Peyer's patch (tissue), 4 donors: ENCODE measurements around the gene RARG. TPM values are rescaled to one million over a fixed set of nuclear protein-coding genes. Genes with fewer than 3 reads are reported as not detected.
A peak's percentile ranks its signal among the peaks of the same experiment; 100 is the strongest.

Experiments used
- DNase-seq, 3 donors: peaks; one replicate each; pipeline ENCODE4 v3.0.0-alpha.2; 2017 to 2019
- H3K27ac ChIP-seq, 4 donors: fragments of 200-600 bp; sonication (generic); one replicate each; pipeline ENCODE4 v1.5.1; 2016 to 2019
- H3K27me3 ChIP-seq, 2 donors: fragments of 200-600 bp; sonication (generic); one replicate each; pipeline ENCODE4 v1.5.1; 2019
- H3K36me3 ChIP-seq, 3 donors: fragments of 200-600 bp; sonication (generic); one replicate each; pipeline ENCODE4 v1.5.1; 2016 to 2019
- H3K4me1 ChIP-seq, 4 donors: fragments of 200-600 bp; sonication (generic); one replicate each; pipeline ENCODE4 v1.5.1; 2016 to 2019
- H3K4me3 ChIP-seq, 4 donors: fragments of 200-600 bp; sonication (generic); 1 replicate in 3 of 4; 2 replicates in 1 of 4; pipeline ENCODE4 v1.5.1; 2016 to 2019; ENCODE audit warnings: mild to moderate bottlenecking in 1 of 4
- H3K9me3 ChIP-seq, 4 donors: fragments of 200-600 bp; sonication (generic); one replicate each; pipeline ENCODE4 v1.5.1; 2016 to 2019; ENCODE audit warnings: mild to moderate bottlenecking in 1 of 4
- CTCF ChIP-seq, 6 experiments: fragments of 450-650 bp in 4 of 6; fragments of 200-600 bp in 2 of 6; sonication (generic) in 1 of 6; IDR thresholded peaks; one replicate each; pipeline ENCODE4 v1.5.1; 2017 to 2019; ENCODE audit warnings: antibody characterized with exemption in 6 of 6, mild to moderate bottlenecking in 3 of 6, moderate library complexity in 1 of 6
- POLR2A ChIP-seq, 2 donors: fragments of 450-650 bp; IDR thresholded peaks; one replicate each; pipeline ENCODE4 v1.5.1; 2017; ENCODE audit warnings: antibody characterized with exemption in 2 of 2, mild to moderate bottlenecking in 2 of 2, moderate library complexity in 2 of 2
- total RNA-seq, 4 donors: library from RNA; depleted of rRNA; stranded (reverse); fragments of >200 nt; gene quantifications; one replicate each; pipeline ENCODE4 v1.1.0, GENCODE V29; 2016

RARG gene
- total RNA-seq, 4 donors from 2014 or later, result 1.9 to 10.7 (median 5.7) TPM

GRCh38 chr12:53239643-53240258 lies 7.7 kb upstream of the RARG start:
- DNase-seq, result no peak
- Histone ChIP-seq H3K27me3 (no peaks in the 10 kb centered on the region), H3K9me3 (no peaks in the 10 kb centered on the region), H3K4me3 (no peak overlapping the region), H3K4me1 (no peaks in the 10 kb centered on the region), H3K36me3 (no peaks in the 10 kb centered on the region), H3K27ac (no peak overlapping the region)
- TF ChIP-seq CTCF (IDR thresholded peaks at IDR 0.05) (no peak), POLR2A (IDR thresholded peaks at IDR 0.05) (no peak)

- Histone ChIP-seq H3K27me3 (no peaks in the 10 kb centered on the region), H3K4me3 (no peak overlapping the region), H3K4me1 (peaks cover 0 to 27% (median 6%) of the 10 kb centered on the region in 4 donors)
Measured at GRCh38 chr12:53236443-53237111, 4.6 kb upstream of the RARG start.

GRCh38 chr12:53235742-53236442 lies 3.9 kb upstream of the RARG start:
- H3K4me1 ChIP-seq, result peaks cover 0 to 34% (median 6%) of the 10 kb centered on the region in 4 donors
- H3K27me3 ChIP-seq, result no peaks in the 10 kb centered on the region
- DNase-seq, result no peak
- H3K9me3 ChIP-seq, result no peaks in the 10 kb centered on the region
- TF ChIP-seq CTCF (IDR thresholded peaks at IDR 0.05) (no peak), POLR2A (IDR thresholded peaks at IDR 0.05) (no peak)
- no peaks in the 10 kb centered on the region for H3K36me3 ChIP-seq
- no peak overlapping the region for H3K4me3 ChIP-seq
- no peak overlapping the region for H3K27ac ChIP-seq

More at GRCh38 chr12:53236443-53237111, 4.6 kb upstream of the RARG start:
- Histone ChIP-seq H3K9me3 (no peaks in the 10 kb centered on the region), H3K36me3 (no peaks in the 10 kb centered on the region), H3K27ac (no peak overlapping the region)
- DNase-seq, result no peak
- TF ChIP-seq CTCF (IDR thresholded peaks at IDR 0.05) (no peak), POLR2A (IDR thresholded peaks at IDR 0.05) (no peak)

- Histone ChIP-seq H3K27me3 (no peaks in the 10 kb centered on the region), H3K27ac (no peak overlapping the region), H3K36me3 (no peaks in the 10 kb centered on the region), H3K9me3 (no peaks in the 10 kb centered on the region), H3K4me3 (no peak overlapping the region), H3K4me1 (peaks cover 0 to 36% (median 6%) of the 10 kb centered on the region in 4 donors)
- no peak for DNase-seq
- TF ChIP-seq POLR2A (IDR thresholded peaks at IDR 0.05) (no peak), CTCF (IDR thresholded peaks at IDR 0.05) (no peak)
Measured at GRCh38 chr12:53235164-53235563, 3.2 kb upstream of the RARG start.

GRCh38 chr12:53234271-53234914 lies 2.4 kb upstream of the RARG start:
- Histone ChIP-seq H3K27ac (no peak overlapping the region), H3K36me3 (no peaks in the 10 kb centered on the region), H3K4me1 (peaks cover 0 to 36% (median 6%) of the 10 kb centered on the region in 4 donors), H3K4me3 (no peak overlapping the region), H3K27me3 (no peaks in the 10 kb centered on the region), H3K9me3 (no peaks in the 10 kb centered on the region)
- DNase-seq, result peak in 1 of 3 donors; percentile 48
- TF ChIP-seq CTCF (IDR thresholded peaks at IDR 0.05) (no peak), POLR2A (IDR thresholded peaks at IDR 0.05) (no peak)
